ENCODE measurements around the gene SMARCC1.

The SMARCC1 gene

GRCh38 chr3:47586746-47587145, 194.9 kb downstream of the SMARCC1 start:
- DNase-seq (ENCODE audit: low read depth in 2 of 2), result no peak

DNA sequence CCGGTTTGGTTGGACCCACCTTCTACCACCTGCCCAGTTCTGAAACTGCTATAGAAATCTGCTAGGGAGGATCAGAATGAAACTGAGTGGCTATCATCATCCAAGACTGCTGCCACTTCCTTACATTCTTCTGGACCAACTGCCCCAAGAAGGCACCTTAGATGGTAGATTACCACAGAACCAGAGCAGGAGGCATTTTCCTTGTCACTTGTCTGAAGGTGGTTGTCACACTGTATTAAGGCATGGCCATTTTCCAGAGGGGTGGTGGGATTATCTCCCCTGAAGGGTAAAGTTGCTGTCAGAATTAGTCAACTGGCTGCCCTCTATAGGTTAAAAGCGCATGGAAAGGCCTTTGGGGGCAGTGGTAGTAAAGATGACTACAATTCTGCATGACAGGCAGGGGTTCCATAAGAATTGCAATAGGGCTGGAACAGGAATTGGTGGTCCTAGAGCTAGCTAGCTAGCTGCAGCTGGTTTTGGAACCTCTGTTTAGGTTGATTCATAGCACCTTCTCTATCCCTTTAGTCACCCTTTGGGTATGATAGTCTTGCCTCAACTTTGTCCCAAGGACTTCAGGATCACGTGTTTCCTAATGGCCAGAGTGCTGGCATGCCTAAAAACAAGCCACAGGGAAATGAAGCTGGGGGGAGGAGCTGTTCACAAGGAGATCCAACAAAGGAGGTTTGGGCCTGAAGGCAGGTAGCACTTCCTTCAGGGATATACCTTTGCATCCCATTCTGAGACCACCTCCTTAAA, 198.2 kb downstream of the SMARCC1 start:
- DNase-seq (ENCODE audit: low read depth in 2 of 2), result no peak

GRCh38 chr3:47581835-47582234, 199.9 kb downstream of the SMARCC1 start:
- DNase-seq (ENCODE audit: low read depth in 2 of 2), result no peak

DNA sequence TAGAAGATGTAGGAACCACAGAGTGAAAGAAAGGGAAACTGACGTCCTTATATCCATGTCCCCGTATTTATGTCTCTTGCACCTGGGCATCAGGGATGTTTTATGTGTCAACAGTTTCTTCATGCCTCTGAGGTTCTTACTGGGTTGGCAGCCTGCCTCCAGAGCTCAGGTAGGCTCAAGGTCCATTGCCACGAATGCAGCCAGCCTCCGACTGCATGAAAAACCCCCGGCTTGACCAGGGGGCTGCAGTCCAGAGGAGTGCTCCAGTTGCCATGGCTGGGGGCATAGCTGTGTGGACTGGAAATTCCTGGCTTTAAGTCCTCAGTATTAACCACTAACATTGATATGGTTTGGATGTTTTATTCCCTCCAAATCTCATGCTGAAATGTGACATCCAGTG, 200.3 kb downstream of the SMARCC1 start:
- no peak for DNase-seq (ENCODE audit: low read depth in 2 of 2)

- DNase-seq (ENCODE audit: low read depth in 2 of 2), result no peak
These were observed 201.2 kb downstream of the SMARCC1 start for GRCh38 chr3:47580481-47580880.

DNA sequence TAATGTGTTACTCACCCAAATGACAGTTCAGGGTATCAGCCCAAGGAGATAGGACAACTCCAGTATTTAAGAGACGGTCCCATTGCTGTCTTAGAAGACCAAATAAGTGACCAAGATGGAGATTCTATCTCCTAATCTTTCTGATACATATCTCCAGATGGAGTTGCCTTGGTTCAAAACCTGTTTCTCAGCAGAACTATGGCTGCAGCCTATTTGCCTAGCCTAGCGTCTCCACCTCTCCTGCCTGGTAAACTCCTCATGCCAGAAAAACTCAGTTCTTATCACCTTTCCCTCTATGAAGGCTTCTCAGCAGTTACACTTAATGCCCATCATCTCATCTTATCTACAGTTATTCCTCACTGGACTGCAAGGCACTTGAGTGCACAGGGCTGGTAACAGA, 201.8 kb downstream of the SMARCC1 start:
- DNase-seq (ENCODE audit: low read depth in 2 of 2), result no peak

DNA sequence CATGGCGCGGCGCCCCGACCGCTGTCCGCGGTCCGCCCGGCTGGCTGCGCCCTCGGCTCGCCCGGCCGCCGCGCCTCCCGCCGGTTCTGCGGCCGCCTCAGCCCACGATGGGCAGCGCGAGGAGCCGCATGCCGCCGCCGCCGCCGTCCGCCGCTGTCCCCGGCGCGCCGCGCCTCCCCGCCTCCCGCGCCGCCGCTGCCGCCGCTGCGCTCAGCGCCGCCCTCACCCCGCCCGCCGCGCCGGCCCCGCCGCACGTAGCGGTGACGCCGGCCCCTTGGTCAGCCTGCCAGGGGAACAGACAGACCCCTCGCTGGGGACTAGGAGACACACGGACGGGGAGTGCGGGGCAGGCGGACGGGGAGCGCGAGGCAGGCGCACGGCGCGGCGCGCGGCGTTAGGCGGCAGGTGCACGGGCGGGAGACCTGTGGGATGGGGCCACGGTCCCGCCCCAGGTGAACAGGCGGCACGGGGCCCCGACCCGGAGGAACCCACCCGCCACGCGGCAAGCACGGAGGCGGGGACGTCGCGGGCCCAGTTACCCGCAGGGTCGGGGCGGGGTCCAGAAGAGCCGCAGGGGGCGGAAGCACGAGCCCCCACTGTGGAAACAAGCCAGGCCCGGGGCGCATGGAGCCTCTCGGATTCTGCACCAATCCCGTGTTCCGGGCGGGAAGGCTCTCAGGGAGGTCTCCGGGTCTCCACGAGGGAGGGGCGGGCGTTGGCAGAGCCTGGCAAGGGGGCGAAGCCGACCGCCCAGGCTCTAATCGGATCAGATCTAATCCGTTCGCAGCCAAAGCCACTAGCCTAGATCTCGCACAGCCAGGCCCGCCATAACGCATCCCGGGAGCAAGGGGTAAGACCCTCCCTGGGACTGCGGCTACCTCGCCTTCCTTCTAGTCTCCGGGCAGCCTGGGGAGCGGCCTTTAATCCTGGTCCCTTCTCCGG, 202.7 kb downstream of the SMARCC1 start, which contains the start of gene CSPG5:
CSPG5 (minus strand) TSS at position 175 of the 942 bp plus-strand sequence; CDS start at position 3, 172 bp downstream.
- DNase-seq (ENCODE audit: low read depth in 2 of 2), result no peak

DNA sequence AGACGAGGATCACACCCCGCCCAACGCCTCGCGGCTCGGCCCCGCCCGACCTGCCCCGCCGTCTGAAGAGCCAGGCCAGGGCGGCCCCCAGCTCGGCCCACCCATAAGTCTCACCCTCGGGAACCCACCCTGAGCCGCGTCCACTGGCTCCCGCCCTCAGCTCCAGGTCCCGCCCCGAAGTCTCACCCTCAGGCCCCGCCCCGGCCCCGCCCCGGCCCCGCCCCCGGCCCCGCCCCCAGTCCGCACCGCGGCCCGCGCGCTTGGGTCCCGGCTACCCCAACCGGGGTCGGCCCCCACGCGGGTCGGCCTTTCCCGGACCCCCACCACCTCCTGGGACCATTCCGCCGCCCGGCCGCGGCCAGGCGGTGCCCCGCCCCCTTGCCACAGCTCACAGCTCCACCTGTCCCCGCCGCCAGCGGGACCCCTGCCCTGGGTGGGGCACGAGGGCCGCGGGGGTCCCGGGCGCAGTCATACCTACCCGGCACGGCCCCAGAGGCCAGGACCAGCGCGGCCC, 203.5 kb downstream of the SMARCC1 start:
- peak in 1 of 2 donors; percentile 3 for DNase-seq (ENCODE audit: low read depth in 2 of 2)

GRCh38 chr3:47577583-47578118, 204.0 kb downstream of the SMARCC1 start:
- no peak for DNase-seq (ENCODE audit: low read depth in 2 of 2)

- no peak for DNase-seq (ENCODE audit: low read depth in 2 of 2)
These were observed 208.2 kb downstream of the SMARCC1 start for GRCh38 chr3:47573190-47574172.

DNA sequence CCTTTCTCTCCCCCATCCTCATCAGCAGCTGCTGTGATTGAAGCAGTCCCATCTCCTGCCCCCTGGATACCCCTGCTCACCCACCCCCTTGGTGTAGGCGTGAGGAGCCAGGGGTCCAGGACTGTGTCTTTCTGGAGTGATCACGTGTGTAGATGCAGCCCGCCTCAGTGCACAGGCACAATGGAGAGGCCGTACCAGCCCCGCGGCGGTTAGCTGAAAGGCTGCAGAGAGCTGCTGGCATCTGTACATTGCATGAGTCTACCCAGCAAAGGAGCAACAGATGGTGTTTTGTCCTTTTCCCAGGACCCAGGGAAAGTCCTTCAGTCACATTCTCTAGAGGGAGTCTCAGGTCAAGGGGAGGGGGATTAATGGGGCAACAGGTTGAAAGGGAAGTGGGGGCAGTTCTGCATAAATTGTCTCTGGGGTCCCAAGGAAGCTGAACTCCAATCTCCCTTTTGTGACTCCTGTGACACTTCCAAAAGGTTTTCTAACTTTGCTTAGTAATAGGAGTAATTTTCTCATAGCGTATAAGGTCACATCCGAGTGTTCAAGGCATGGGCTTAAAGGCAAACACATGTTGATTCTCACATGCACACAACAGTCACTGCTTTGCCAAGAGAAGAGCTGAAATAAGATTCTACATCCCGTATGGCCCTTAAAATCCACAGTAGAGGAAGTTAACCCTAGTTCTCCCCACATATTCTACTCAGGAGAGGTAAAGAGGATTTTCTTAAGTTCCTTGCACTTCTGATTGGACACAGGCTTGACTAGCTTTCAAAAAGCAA, 210.1 kb downstream of the SMARCC1 start:
- no peak for DNase-seq (ENCODE audit: low read depth in 2 of 2)

DNA sequence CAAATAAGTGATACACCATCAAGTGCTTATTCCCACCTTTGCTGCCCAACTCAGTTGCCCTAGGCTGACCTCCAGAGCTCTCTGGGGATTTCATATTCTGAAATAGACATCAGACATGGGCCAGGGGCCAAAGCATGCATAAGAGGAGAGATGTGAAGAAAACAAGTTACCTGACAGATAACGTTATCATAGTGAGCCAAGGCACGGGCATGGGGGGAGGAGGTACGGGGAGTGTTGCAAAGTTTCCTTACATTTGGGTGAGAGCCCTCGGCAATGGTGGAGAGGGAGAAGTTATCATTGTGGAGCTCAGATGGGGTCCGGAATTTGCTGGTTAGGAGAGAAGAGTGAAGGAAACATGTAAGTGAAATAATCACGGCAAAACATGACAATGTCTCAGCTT, 212.8 kb downstream of the SMARCC1 start:
- no peak for DNase-seq (ENCODE audit: low read depth in 2 of 2)

- DNase-seq (ENCODE audit: low read depth in 2 of 2), result no peak
These were observed 214.5 kb downstream of the SMARCC1 start for GRCh38 chr3:47567149-47567548.

DNA sequence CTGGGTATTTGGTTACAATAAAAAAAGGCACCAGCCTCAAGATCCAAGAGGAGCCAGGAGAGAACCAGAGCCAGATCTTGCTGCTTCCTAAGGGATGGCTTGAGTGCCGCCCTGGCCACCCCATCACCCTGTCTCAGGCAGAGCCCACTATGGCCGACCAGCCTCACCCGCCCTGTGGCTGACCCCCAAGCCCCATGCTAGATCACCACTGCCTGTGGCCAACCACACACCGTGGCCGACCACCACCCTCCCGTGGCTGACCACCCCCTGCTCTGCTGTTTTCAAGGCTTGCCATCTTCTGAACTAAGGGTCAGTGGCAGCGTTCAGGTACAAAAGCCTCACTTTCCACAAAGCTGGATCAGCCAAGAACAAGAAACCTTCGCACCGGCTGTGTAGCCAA, 215.0 kb downstream of the SMARCC1 start:
- DNase-seq (ENCODE audit: low read depth in 2 of 2), result no peak

GRCh38 chr3:47565734-47566550, 215.8 kb downstream of the SMARCC1 start:
- no peak for DNase-seq (ENCODE audit: low read depth in 2 of 2)

DNA sequence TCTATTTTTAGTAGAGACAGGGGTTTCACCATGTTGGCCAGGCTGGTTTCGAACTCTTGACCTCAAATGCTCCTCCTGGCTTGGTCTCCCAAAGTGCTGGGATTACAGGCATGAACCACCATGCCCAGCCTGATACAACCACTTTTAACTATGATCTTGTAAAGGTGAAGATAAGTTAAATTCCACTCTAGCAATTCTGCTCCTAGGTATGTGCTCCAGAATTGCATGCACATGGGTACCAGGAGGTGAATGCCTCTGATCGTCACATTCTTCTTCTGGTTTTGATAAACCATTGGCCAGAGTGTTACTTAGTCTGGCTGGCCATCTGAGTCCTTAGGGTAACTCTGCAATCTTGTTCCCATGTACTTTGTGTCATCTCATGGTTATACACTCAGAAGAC, 225.3 kb downstream of the SMARCC1 start:
- DNase-seq (ENCODE audit: low read depth in 2 of 2), result no peak

DNA sequence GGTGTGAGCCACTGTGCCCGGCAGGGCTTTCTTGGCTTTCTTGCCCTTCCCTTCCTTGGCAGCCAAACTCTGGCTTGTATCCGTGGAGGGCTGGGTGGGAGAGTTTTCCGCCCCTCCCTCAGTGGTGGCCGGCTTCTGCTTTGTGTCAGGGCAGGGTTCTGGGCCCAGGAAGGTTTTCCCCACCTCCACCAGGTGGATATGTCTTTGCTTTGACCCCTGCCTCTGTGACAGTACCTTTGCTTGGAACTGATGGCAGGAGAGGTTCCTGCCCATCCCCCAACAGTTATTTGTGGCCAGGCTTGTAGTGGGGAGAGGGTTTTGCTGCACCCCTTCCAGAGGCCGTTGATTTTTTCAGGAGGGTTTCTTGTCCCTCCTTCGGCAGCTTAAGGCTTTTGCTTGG, 227.4 kb downstream of the SMARCC1 start:
- no peak for DNase-seq (ENCODE audit: low read depth in 2 of 2)

DNA sequence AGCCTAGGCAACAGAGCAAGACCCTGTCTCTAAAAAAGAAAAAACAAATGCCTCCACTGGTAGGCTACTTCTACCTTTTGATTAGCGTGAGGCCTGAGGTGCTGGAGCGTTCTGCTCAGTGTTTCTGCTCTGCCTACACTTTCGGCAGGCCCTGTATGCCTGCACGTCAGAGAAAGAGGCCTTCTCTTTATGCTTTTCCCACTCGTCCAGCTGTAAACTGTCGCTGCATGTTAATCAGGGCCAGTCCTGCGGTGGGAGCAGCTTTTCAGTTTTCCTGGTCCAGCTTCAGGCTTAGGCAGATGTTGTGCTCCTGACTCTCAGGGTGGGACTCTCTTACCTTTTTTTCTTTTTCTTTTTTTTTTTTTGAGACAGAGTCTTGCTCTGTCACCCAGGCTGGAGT, 228.3 kb downstream of the SMARCC1 start:
- no peak for DNase-seq (ENCODE audit: low read depth in 2 of 2)

DNA sequence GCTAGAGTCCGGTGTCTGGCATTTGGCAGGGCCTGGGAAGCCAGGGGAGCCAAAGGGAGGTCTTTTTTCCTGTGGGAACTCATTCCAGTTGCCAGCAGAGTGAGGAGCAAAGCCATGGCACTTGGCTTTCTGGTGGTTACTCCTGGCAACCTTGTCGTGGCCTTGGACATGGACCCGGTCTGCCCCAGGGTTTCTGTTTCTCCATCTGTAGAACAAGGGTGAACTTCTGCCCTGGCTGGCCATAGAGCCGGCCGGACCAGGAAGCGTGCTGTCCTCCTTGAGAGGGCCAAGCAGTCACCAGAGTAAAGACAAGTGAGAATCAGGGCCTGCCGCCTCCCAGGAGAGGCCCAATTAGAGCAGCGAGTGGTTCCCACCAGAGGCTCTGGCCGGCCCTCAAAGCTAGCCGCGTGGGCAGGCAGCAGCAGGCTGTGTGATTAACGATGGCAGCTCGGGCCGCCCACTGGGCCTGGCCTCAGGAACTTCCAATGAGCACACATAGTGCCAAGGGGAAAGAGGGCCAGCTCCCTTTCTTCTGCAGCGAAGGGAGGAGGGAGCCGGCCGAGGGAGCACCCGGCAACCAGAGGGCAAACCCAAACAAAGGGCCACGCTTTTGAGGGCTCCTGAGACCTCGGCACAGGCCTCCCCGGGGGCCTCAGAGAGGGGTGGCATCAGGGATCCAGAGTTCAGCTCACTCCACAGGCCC, 239.1 kb downstream of the SMARCC1 start:
- no peak for DNase-seq (ENCODE audit: low read depth in 2 of 2)
